ENCODE data around the gene GABRG2.

Gene GABRG2

GRCh38 chr5:162196351-162196750 lies 128.8 kb downstream of the GABRG2 start (continued):
- TF ChIP-seq CREB5 (CRISPR knock-in tag; IDR thresholded peaks at IDR 0.05; ENCODE audit: low read depth): no peak

GRCh38 chr5:162202285-162202880 lies 134.8 kb downstream of the GABRG2 start:
- no peak for ATAC-seq
- TF ChIP-seq ZFP30 (CRISPR knock-in tag; IDR thresholded peaks at IDR 0.05) (no peak), ZNF8 (CRISPR knock-in tag; IDR thresholded peaks at IDR 0.05) (no peak), ESRRG (CRISPR knock-in tag; IDR thresholded peaks at IDR 0.05) (no peak), CSDC2 (CRISPR knock-in tag; IDR thresholded peaks at IDR 0.05) (no peak), RARB (CRISPR knock-in tag; IDR thresholded peaks at IDR 0.05) (no peak), ARNTL (CRISPR knock-in tag; IDR thresholded peaks at IDR 0.05; ENCODE audit: borderline replicate concordance, low read depth) (no peak), CREB5 (CRISPR knock-in tag; IDR thresholded peaks at IDR 0.05; ENCODE audit: low read depth) (no peak), TCF4 (CRISPR knock-in tag; IDR thresholded peaks at IDR 0.05; ENCODE audit: borderline replicate concordance) (no peak), CSRNP3 (CRISPR knock-in tag; IDR thresholded peaks at IDR 0.05) (no peak), POU6F1 (CRISPR knock-in tag; IDR thresholded peaks at IDR 0.05; ENCODE audit: borderline replicate concordance, low read depth) (no peak), ZNF565 (CRISPR knock-in tag; conservative IDR thresholded peaks at IDR 0.05; ENCODE audit: low read depth) (no peak), TSHZ2 (CRISPR knock-in tag; IDR thresholded peaks at IDR 0.05) (no peak), OSR1 (CRISPR knock-in tag; IDR thresholded peaks at IDR 0.05) (no peak)
